ENCODE measurements around the gene ATP2B1. TPM values are rescaled to one million over a fixed set of nuclear protein-coding genes. Genes with fewer than 3 reads are reported as not detected.

The ATP2B1 gene
- total RNA-seq, 1 experiment from 2014 or later, result 24.7 TPM

DNA sequence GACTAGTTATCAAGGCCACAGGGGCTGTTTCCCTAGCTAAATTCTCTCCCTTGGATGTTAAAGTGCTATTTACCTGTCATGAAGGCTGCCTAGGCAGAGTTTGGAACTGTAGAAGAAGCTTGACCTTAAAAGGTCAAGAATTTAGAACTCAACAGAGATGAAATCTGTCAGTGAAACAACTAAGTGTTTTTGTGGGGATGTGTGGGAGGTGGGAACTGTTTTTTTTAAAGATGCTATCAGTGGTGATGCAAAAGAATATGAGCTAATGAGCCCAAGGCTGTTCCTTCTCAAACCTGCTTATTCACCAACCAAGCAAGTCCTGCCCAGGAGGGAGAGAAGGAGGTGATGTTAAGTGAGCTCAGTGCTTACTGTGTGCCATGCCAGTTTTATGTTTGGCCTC lies 142.0 kb downstream of the ATP2B1 start:
- H4K20me1 ChIP-seq (ENCODE audit: insufficient read depth, low read depth, low read length), result no peaks in the 10 kb centered on the region
- H2AFZ ChIP-seq (ENCODE audit: low read length), result no peak overlapping the region
- no peaks in the 10 kb centered on the region for H3K9me2 ChIP-seq (replicated peaks; ENCODE audit: insufficient read depth, low read length)
- no peak overlapping the region for H3K27ac ChIP-seq (ENCODE audit: low read length)
- no peaks in the 10 kb centered on the region for H3K36me3 ChIP-seq (ENCODE audit: insufficient read depth, low read length)
- no peak for DNase-seq
- H3K27me3 ChIP-seq (ENCODE audit: low read length), result no peaks in the 10 kb centered on the region
- no peak overlapping the region for H3K4me3 ChIP-seq (ENCODE audit: low read length)
- H3K4me1 ChIP-seq (ENCODE audit: low read length), result no peaks in the 10 kb centered on the region
- H3K4me2 ChIP-seq (ENCODE audit: low read depth, low read length, poor library complexity, severe bottlenecking), result no peak overlapping the region
- H3K79me2 ChIP-seq (ENCODE audit: low read length), result no peaks in the 10 kb centered on the region
- H3K9ac ChIP-seq (ENCODE audit: low read length), result no peak overlapping the region
- H3K9me3 ChIP-seq (ENCODE audit: low read length), result no peaks in the 10 kb centered on the region

DNA sequence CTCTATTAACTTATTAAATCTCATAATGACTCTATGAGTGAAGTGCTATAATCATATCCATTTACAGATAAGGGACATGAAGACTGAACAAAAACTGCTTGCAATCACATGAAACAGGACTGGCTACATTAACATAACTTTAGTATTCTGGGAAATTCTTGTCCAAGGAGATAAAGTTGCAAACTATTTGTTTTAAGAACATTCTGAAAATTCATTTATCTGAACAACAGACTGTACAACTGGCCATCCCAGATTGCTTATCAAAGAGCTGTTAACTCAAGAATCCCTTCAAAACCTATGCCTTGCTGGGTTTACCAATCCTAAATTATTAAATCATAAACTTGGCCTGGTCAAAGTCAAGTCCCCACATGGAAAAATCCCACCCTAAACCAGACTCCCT lies 143.6 kb downstream of the ATP2B1 start:
- Histone ChIP-seq H2AFZ (ENCODE audit: low read length) (no peak overlapping the region), H3K4me2 (ENCODE audit: low read depth, low read length, poor library complexity, severe bottlenecking) (no peak overlapping the region), H3K4me1 (ENCODE audit: low read length) (no peaks in the 10 kb centered on the region), H3K27me3 (ENCODE audit: low read length) (no peaks in the 10 kb centered on the region), H3K4me3 (ENCODE audit: low read length) (no peak overlapping the region), H3K9me3 (ENCODE audit: low read length) (no peaks in the 10 kb centered on the region), H3K79me2 (ENCODE audit: low read length) (no peaks in the 10 kb centered on the region), H4K20me1 (ENCODE audit: insufficient read depth, low read depth, low read length) (no peaks in the 10 kb centered on the region), H3K36me3 (ENCODE audit: insufficient read depth, low read length) (no peaks in the 10 kb centered on the region), H3K9ac (ENCODE audit: low read length) (no peak overlapping the region), H3K9me2 (replicated peaks; ENCODE audit: insufficient read depth, low read length) (no peaks in the 10 kb centered on the region), H3K27ac (ENCODE audit: low read length) (no peak overlapping the region)
- no peak for DNase-seq

DNA sequence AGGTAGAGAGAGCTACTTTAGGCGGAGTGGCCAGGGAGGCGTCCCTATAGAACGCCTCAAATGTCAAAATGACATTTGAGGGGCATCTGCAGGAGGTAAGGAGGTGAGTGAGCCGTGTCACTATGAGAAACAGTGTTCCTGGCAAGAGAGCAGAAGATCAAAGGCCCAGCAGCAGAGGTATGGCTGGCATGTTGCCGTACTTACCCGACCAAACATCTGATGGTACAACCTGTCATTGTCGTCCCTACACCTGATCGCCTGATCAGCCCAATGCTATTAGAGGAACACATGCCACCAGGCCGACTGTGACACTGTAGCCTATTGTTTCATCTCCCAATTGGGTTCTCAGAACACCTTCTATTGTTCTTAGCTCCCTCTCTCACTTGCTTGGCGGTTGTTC lies 148.9 kb downstream of the ATP2B1 start:
- Histone ChIP-seq H2AFZ (ENCODE audit: low read length) (no peak overlapping the region), H3K79me2 (ENCODE audit: low read length) (no peaks in the 10 kb centered on the region), H3K9me2 (replicated peaks; ENCODE audit: insufficient read depth, low read length) (no peaks in the 10 kb centered on the region), H3K9me3 (ENCODE audit: low read length) (no peaks in the 10 kb centered on the region), H3K27me3 (ENCODE audit: low read length) (no peaks in the 10 kb centered on the region), H3K27ac (ENCODE audit: low read length) (no peak overlapping the region), H3K9ac (ENCODE audit: low read length) (no peak overlapping the region), H3K4me2 (ENCODE audit: low read depth, low read length, poor library complexity, severe bottlenecking) (no peak overlapping the region), H3K4me3 (ENCODE audit: low read length) (no peak overlapping the region), H3K36me3 (ENCODE audit: insufficient read depth, low read length) (no peaks in the 10 kb centered on the region), H3K4me1 (ENCODE audit: low read length) (no peaks in the 10 kb centered on the region), H4K20me1 (ENCODE audit: insufficient read depth, low read depth, low read length) (no peaks in the 10 kb centered on the region)
- DNase-seq, result no peak

DNA sequence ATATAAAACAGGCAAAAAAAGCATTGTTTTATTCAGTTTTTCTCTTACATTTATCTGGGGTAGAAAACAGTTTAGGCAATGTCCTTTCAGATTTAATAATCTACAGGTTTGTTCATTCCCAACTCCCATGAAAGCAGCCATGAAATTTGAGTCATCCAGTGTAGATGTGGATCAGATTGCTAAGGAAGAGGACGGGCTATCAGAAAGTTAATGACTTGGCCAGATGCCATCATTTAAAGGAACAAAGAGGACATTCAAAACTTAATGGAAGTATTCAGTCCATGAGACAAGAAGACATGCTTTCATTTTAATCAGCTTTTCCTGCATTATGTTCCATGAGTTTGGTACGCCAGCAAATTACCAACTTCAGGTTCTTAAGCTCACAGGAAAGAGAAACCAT lies 151.7 kb downstream of the ATP2B1 start:
- Histone ChIP-seq H3K9me3 (ENCODE audit: low read length) (no peaks in the 10 kb centered on the region), H3K79me2 (ENCODE audit: low read length) (no peaks in the 10 kb centered on the region)

DNA sequence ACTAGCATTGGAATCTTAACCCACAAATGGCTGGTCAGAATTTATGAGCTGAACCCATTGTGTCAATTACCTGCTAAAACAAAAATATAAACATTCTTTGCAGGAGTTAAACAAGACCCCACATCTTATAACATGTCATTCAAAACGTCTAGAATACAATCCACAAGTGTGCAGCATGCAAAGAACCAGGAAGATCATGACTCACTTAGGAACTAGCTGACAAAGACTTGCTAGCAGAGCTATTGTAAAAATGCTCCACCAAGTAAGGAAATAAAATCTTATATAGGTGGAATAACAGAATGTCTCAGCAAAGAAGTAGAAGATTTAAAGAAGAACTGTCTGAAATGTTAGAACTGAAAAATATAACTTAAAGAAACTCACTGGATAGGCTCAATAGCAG lies 156.3 kb downstream of the ATP2B1 start:
- Histone ChIP-seq H3K9me2 (replicated peaks; ENCODE audit: insufficient read depth, low read length) (no peaks in the 10 kb centered on the region), H3K9me3 (ENCODE audit: low read length) (no peaks in the 10 kb centered on the region), H3K4me2 (ENCODE audit: low read depth, low read length, poor library complexity, severe bottlenecking) (no peak overlapping the region), H4K20me1 (ENCODE audit: insufficient read depth, low read depth, low read length) (no peaks in the 10 kb centered on the region), H3K4me3 (ENCODE audit: low read length) (no peak overlapping the region), H3K79me2 (ENCODE audit: low read length) (no peaks in the 10 kb centered on the region), H2AFZ (ENCODE audit: low read length) (no peak overlapping the region), H3K27ac (ENCODE audit: low read length) (no peak overlapping the region), H3K36me3 (ENCODE audit: insufficient read depth, low read length) (no peaks in the 10 kb centered on the region), H3K27me3 (ENCODE audit: low read length) (no peaks in the 10 kb centered on the region), H3K9ac (ENCODE audit: low read length) (no peak overlapping the region), H3K4me1 (ENCODE audit: low read length) (no peaks in the 10 kb centered on the region)
- DNase-seq, result no peak

More for the DNA sequence above, 151.7 kb downstream of the ATP2B1 start:
- H3K36me3 ChIP-seq (ENCODE audit: insufficient read depth, low read length), result no peaks in the 10 kb centered on the region
- H3K27ac ChIP-seq (ENCODE audit: low read length), result no peak overlapping the region
- no peak overlapping the region for H3K4me2 ChIP-seq (ENCODE audit: low read depth, low read length, poor library complexity, severe bottlenecking)
- H3K4me3 ChIP-seq (ENCODE audit: low read length), result no peak overlapping the region
- H3K9ac ChIP-seq (ENCODE audit: low read length), result no peak overlapping the region
- no peak overlapping the region for H2AFZ ChIP-seq (ENCODE audit: low read length)
- H3K27me3 ChIP-seq (ENCODE audit: low read length), result no peaks in the 10 kb centered on the region
- H3K9me2 ChIP-seq (replicated peaks; ENCODE audit: insufficient read depth, low read length), result no peaks in the 10 kb centered on the region
- no peak for DNase-seq
- H4K20me1 ChIP-seq (ENCODE audit: insufficient read depth, low read depth, low read length), result no peaks in the 10 kb centered on the region
- H3K4me1 ChIP-seq (ENCODE audit: low read length), result no peaks in the 10 kb centered on the region

DNA sequence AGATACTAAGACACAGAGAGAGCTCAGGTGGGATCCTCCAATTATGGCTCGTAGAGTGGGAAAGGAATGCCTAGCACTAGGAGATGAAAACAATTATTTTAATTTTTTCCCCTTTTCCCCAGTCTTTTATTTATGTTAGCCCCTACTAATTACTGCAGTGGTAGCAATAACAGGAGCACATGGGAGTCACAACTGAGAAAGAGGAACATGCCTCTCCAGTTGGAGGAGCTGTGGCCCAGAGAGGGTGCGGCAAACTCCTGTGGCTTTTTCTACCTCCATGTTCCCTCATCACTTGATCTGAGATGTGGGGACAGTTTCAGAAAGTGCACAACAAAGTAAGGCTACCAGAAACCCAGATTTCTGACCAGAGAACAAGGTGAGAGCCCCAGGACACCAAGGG lies 156.9 kb downstream of the ATP2B1 start:
- H3K4me1 ChIP-seq (ENCODE audit: low read length), result no peaks in the 10 kb centered on the region; the same call in 1 of the 2 replicates
- no peak overlapping the region for H3K4me3 ChIP-seq (ENCODE audit: low read length)
- H3K9ac ChIP-seq (ENCODE audit: low read length), result no peak overlapping the region
- no peaks in the 10 kb centered on the region for H3K36me3 ChIP-seq (ENCODE audit: insufficient read depth, low read length)
- H3K9me2 ChIP-seq (replicated peaks; ENCODE audit: insufficient read depth, low read length), result no peaks in the 10 kb centered on the region
- H3K27ac ChIP-seq (ENCODE audit: low read length), result no peak overlapping the region
- no peaks in the 10 kb centered on the region for H3K79me2 ChIP-seq (ENCODE audit: low read length)
- DNase-seq, result no peak
- no peaks in the 10 kb centered on the region for H3K27me3 ChIP-seq (ENCODE audit: low read length)
- no peak overlapping the region for H2AFZ ChIP-seq (ENCODE audit: low read length)
- no peak overlapping the region for H3K4me2 ChIP-seq (ENCODE audit: low read depth, low read length, poor library complexity, severe bottlenecking)
- no peaks in the 10 kb centered on the region for H4K20me1 ChIP-seq (ENCODE audit: insufficient read depth, low read depth, low read length)
- H3K9me3 ChIP-seq (ENCODE audit: low read length), result no peaks in the 10 kb centered on the region

DNA sequence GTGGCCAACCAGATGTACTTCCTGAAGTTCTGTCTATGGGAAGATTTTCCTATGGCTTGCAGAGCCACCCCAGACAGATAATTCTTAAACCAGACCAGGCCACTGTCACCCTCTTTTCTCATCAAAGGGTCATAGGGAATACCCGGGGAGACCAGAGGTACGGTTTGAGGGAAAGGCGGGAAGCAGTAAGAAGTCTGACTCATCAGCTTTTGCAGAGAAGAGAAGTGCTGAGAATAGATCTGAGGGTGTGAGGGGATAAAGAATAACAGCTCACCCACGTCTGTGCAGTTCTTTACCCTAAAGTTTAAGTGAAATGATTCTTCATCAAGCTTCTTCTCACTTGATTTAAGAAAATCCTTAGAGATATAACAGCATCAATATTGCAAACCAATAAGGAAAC lies 161.5 kb downstream of the ATP2B1 start:
- no peaks in the 10 kb centered on the region for H3K36me3 ChIP-seq (ENCODE audit: insufficient read depth, low read length)
- no peaks in the 10 kb centered on the region for H3K9me3 ChIP-seq (ENCODE audit: low read length)
- H3K9ac ChIP-seq (ENCODE audit: low read length), result no peak overlapping the region
- H3K27ac ChIP-seq (ENCODE audit: low read length), result no peak overlapping the region
- H2AFZ ChIP-seq (ENCODE audit: low read length), result no peak overlapping the region
- no peak for DNase-seq
- H3K4me1 ChIP-seq (ENCODE audit: low read length), result no peaks in the 10 kb centered on the region; the same call in 1 of the 2 replicates
- no peaks in the 10 kb centered on the region for H3K9me2 ChIP-seq (replicated peaks; ENCODE audit: insufficient read depth, low read length)
- H3K79me2 ChIP-seq (ENCODE audit: low read length), result no peaks in the 10 kb centered on the region
- no peak overlapping the region for H3K4me3 ChIP-seq (ENCODE audit: low read length)
- H4K20me1 ChIP-seq (ENCODE audit: insufficient read depth, low read depth, low read length), result no peaks in the 10 kb centered on the region
- no peak overlapping the region for H3K4me2 ChIP-seq (ENCODE audit: low read depth, low read length, poor library complexity, severe bottlenecking)
- no peaks in the 10 kb centered on the region for H3K27me3 ChIP-seq (ENCODE audit: low read length)

DNA sequence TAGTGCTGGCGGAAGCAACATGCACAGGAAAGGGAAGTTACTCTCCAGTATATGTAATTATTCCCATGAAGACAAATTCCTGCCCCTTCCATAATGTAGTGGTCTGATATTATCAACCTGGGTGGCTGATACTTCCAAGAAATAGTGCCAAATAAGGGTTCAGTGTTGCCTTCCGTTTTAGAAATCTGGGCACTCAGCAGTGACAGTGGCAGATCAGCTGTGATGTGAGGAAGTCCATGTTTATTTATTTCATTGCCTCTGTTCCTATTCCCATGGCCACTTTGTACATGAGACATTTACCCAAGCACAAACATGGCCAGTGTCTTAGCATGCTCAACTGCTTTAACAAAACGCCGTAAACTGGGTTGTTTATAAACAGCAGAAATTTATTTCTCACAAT lies 162.5 kb downstream of the ATP2B1 start:
- Histone ChIP-seq H3K4me2 (ENCODE audit: low read depth, low read length, poor library complexity, severe bottlenecking) (no peak overlapping the region), H3K4me1 (ENCODE audit: low read length) (no peaks in the 10 kb centered on the region; the same call in 1 of the 2 replicates), H3K9ac (ENCODE audit: low read length) (no peak overlapping the region), H3K79me2 (ENCODE audit: low read length) (no peaks in the 10 kb centered on the region), H3K36me3 (ENCODE audit: insufficient read depth, low read length) (no peaks in the 10 kb centered on the region), H3K9me2 (replicated peaks; ENCODE audit: insufficient read depth, low read length) (no peaks in the 10 kb centered on the region), H2AFZ (ENCODE audit: low read length) (no peak overlapping the region), H3K9me3 (ENCODE audit: low read length) (no peaks in the 10 kb centered on the region), H4K20me1 (ENCODE audit: insufficient read depth, low read depth, low read length) (no peaks in the 10 kb centered on the region), H3K27me3 (ENCODE audit: low read length) (no peaks in the 10 kb centered on the region), H3K4me3 (ENCODE audit: low read length) (no peak overlapping the region), H3K27ac (ENCODE audit: low read length) (no peak overlapping the region)
- no peak for DNase-seq

DNA sequence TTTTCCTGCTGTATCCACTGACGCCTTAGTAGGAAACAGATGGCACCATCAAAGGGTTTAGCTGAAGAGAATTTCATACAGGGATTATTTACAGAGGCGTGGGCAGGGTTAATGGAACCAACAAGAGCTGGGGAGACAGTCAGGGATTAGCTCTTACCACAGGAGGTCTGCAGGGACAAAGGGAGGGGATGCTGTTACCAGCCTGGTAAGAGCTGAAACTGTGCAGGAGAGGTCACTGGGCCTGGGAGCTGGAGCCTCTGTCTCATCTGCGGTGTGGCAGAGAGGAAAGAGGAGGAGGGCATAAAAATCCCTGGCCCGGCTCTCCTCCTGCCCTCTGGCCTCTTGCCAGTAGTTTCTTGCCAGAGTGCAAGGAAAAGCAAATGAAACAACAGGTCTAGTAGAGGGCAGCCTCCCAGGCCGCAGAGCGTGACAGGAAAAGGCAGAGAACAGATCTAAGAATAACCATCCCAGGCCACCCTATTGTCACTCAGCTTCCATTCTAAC lies 163.9 kb downstream of the ATP2B1 start:
- H3K9me2 ChIP-seq (replicated peaks; ENCODE audit: insufficient read depth, low read length), result no peaks in the 10 kb centered on the region
- no peaks in the 10 kb centered on the region for H4K20me1 ChIP-seq (ENCODE audit: insufficient read depth, low read depth, low read length)
- no peaks in the 10 kb centered on the region for H3K79me2 ChIP-seq (ENCODE audit: low read length)
- H3K4me1 ChIP-seq (ENCODE audit: low read length), result no peaks in the 10 kb centered on the region; the same call in 1 of the 2 replicates
- no peak overlapping the region for H2AFZ ChIP-seq (ENCODE audit: low read length)
- no peak for DNase-seq
- H3K9ac ChIP-seq (ENCODE audit: low read length), result no peak overlapping the region
- no peaks in the 10 kb centered on the region for H3K27me3 ChIP-seq (ENCODE audit: low read length)
- no peaks in the 10 kb centered on the region for H3K36me3 ChIP-seq (ENCODE audit: insufficient read depth, low read length)
- no peak overlapping the region for H3K4me2 ChIP-seq (ENCODE audit: low read depth, low read length, poor library complexity, severe bottlenecking)
- H3K9me3 ChIP-seq (ENCODE audit: low read length), result no peaks in the 10 kb centered on the region
- no peak overlapping the region for H3K4me3 ChIP-seq (ENCODE audit: low read length)
- H3K27ac ChIP-seq (ENCODE audit: low read length), result no peak overlapping the region

All from Karpas-422 (cell line).